Prostate gland (tissue), 2 donors: Measurements from ENCODE around the gene WDFY4. TPM values are rescaled to one million over a fixed set of nuclear protein-coding genes. Genes with fewer than 3 reads are reported as not detected.

Source experiments
- DNase-seq: peaks from one replicate; pipeline ENCODE4 v3.0.0-alpha.2; 2019; ENCODE audit warnings: low spot score
- H3K27ac ChIP-seq, 2 donors: fragments of 200-600 bp; sonication (generic); 2 replicates each; pipeline ENCODE4 v1.5.1; 2017 to 2019
- H3K27me3 ChIP-seq: fragments of 200-600 bp; sonication (generic); replicated peaks from 2 replicates; pipeline ENCODE4 v1.5.1; 2019; ENCODE audit not compliant: insufficient read depth
- H3K36me3 ChIP-seq, 2 donors: fragments of 200-600 bp; sonication (generic); 1 replicate in 1 of 2; 2 replicates in 1 of 2; pipeline versions ENCODE4 v1.5.1 to v1.8.1; 2017 to 2019
- H3K4me1 ChIP-seq: fragments of 200-600 bp; sonication (generic); replicated peaks from 2 replicates; pipeline ENCODE4 v1.5.1; 2019
- H3K4me3 ChIP-seq, 2 donors: fragments of 200-600 bp; sonication (generic); 2 replicates each; pipeline ENCODE4 v1.5.1; 2017 to 2019
- H3K9me3 ChIP-seq: fragments of 200-600 bp; sonication (generic); 2 replicates; pipeline ENCODE4 v1.5.1; 2017
- CTCF ChIP-seq, 4 experiments: fragments of 200-600 bp in 2 of 4; fragments of 450-650 bp in 2 of 4; sonication (generic) in 2 of 4; IDR thresholded peaks; 1 replicate in 3 of 4; 2 replicates in 1 of 4; pipeline ENCODE4 v1.5.1; 2016 to 2019; ENCODE audit warnings: antibody characterized with exemption in 4 of 4, mild to moderate bottlenecking in 2 of 4, moderate library complexity in 2 of 4
- POLR2A ChIP-seq: fragments of 450-650 bp; IDR thresholded peaks from one replicate; pipeline ENCODE4 v1.6.1; 2016; ENCODE audit warnings: antibody characterized with exemption, mild to moderate bottlenecking
- POLR2AphosphoS5 ChIP-seq: sonication (generic); formaldehyde crosslinking; IDR thresholded peaks from one replicate; pipeline ENCODE4 v1.6.1; 2017; ENCODE audit warnings: antibody characterized with exemption
- WGBS: methylation state at CpG from one replicate; pipeline ENCODE4 v1.1.5; 2018; 5-methylcytosine and 5-hydroxymethylcytosine counted together
- intact Hi-C: fragments of 100-400 bp; cut with DNase I; formaldehyde crosslinking; loops from one replicate; pipeline ENCODE4 v1.14.2; 2022
- total RNA-seq, 2 donors: library from RNA; depleted of rRNA; stranded (reverse); fragments of >200 nt; gene quantifications; one replicate each; pipeline ENCODE4 v1.1.0, GENCODE V29; 2016

Gene WDFY4
- total RNA-seq, 2 donors from 2014 or later, result 0.59 to 5.7 TPM

DNA sequence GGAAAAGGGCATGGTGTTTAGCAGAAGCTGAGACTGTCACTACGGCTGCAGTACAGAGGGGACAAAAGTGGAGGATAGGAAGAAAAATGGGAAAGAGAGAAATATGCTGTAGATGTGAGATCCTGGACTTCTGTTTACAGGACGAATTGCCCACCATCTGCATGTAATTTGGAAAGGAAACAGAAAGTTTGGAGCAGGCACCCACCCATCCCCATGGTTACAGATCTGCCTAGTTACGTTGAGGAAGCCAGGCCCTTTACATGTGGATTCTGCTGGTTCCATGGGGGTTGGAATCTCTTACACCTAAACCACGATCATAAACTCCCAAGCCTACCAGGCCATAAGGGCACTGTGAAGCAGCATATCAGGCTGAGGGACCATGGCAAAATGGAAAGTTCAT lies 84.3 kb downstream of the WDFY4 start:
- Histone ChIP-seq H3K9me3 (no peaks in the 10 kb centered on the region), H3K4me1 (no peaks in the 10 kb centered on the region), H3K27ac (no peak overlapping the region), H3K27me3 (no peaks in the 10 kb centered on the region), H3K4me3 (no peak overlapping the region), H3K36me3 (no peaks in the 10 kb centered on the region)
- WGBS, result 90% methylated on average over 4 of the region's 4 CpGs
- DNase-seq, result no peak
- intact Hi-C loops, result no loop called here
- TF ChIP-seq POLR2AphosphoS5 (no peak), POLR2A (no peak), CTCF (IDR thresholded peaks at IDR 0.05) (no peak)

- Histone ChIP-seq H3K4me1 (no peaks in the 10 kb centered on the region), H3K9me3 (no peaks in the 10 kb centered on the region), H3K36me3 (no peaks in the 10 kb centered on the region), H3K4me3 (no peak overlapping the region), H3K27ac (no peak overlapping the region), H3K27me3 (no peaks in the 10 kb centered on the region)
- no peak for TF ChIP-seq POLR2A
- TF ChIP-seq POLR2AphosphoS5, result no peak
- TF ChIP-seq CTCF (IDR thresholded peaks at IDR 0.05), result no peak
- intact Hi-C loops, result no loop called here
- WGBS, result 79% methylated on average over 15 of the region's 15 CpGs
- no peak for DNase-seq
These were observed 85.2 kb downstream of the WDFY4 start for GRCh38 chr10:48769706-48770435.

DNA sequence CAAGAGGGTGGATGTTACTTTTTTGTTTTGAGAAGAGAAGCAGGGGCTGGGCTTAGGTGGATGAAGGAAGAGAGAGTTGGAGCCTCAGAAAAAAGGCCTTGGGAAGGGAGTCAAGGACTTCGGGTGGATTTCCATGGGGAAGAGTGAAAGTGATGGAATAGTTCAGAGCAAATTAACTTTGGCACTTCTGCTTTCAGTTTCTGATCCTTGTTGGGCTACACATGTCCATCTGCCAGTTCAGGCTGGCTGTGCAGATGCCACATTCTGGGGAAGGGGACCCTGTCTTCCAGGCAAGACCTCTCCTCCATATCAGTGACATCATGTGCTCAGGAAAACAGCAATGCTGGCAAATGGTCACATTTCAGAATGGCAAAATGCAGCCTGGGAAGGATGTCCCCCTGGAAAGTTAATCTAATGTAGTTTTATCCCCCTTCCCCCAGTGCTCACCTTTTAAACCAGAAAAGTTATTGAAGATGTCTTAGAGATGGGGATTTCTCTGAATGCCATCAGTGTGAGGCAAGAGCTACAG lies 86.0 kb downstream of the WDFY4 start:
- intact Hi-C loops, result no loop called here
- no peak for DNase-seq
- no peak for TF ChIP-seq POLR2A
- TF ChIP-seq CTCF (IDR thresholded peaks at IDR 0.05), result no peak
- TF ChIP-seq POLR2AphosphoS5, result no peak
- H3K36me3 ChIP-seq, result no peaks in the 10 kb centered on the region
- no peaks in the 10 kb centered on the region for H3K9me3 ChIP-seq
- H3K4me1 ChIP-seq, result no peaks in the 10 kb centered on the region
- H3K27ac ChIP-seq, result no peak overlapping the region
- H3K4me3 ChIP-seq, result no peak overlapping the region
- WGBS, result 85% methylated on average over 1 of the region's 1 CpG
- no peaks in the 10 kb centered on the region for H3K27me3 ChIP-seq

GRCh38 chr10:48771234-48771633 lies 86.6 kb downstream of the WDFY4 start:
- no peaks in the 10 kb centered on the region for H3K27me3 ChIP-seq
- TF ChIP-seq POLR2AphosphoS5, result no peak
- TF ChIP-seq POLR2A, result no peak
- TF ChIP-seq CTCF (IDR thresholded peaks at IDR 0.05), result no peak
- DNase-seq, result no peak
- WGBS, result 88% methylated on average over 4 of the region's 4 CpGs
- H3K9me3 ChIP-seq, result no peaks in the 10 kb centered on the region
- intact Hi-C loops, result no loop called here
- H3K4me1 ChIP-seq, result no peaks in the 10 kb centered on the region
- H3K4me3 ChIP-seq, result no peak overlapping the region
- H3K27ac ChIP-seq, result no peak overlapping the region
- H3K36me3 ChIP-seq, result no peaks in the 10 kb centered on the region

- TF ChIP-seq POLR2AphosphoS5 (no peak), POLR2A (no peak), CTCF (IDR thresholded peaks at IDR 0.05) (no peak)
- 82% methylated on average over 10 of the region's 10 CpGs for WGBS
- Histone ChIP-seq H3K4me3 (no peak overlapping the region), H3K9me3 (no peaks in the 10 kb centered on the region), H3K27ac (no peak overlapping the region), H3K27me3 (no peaks in the 10 kb centered on the region), H3K36me3 (no peaks in the 10 kb centered on the region), H3K4me1 (no peaks in the 10 kb centered on the region)
- no peak for DNase-seq
- intact Hi-C loops, result no loop called here
These were observed 87.4 kb downstream of the WDFY4 start for GRCh38 chr10:48772059-48772458.
